ENCODE results near the gene PGAP6. TPM values are rescaled to one million over a fixed set of nuclear protein-coding genes. Genes with fewer than 3 reads are reported as not detected.

Gene PGAP6
- polyA plus RNA-seq, 1 of the 3 experiments (the other 2 are of a cell fraction): 133 TPM

- CTCF ChIA-PET: interaction anchor here (1.7 kb wide), 1 partner anchor 11 kb away, joined by 9 read pairs; no protein-coding TSS in a partner anchor
- DNase-seq: no peak
- no peak overlapping the region for H3K27ac ChIP-seq (ENCODE audit: low read depth in 2 of 2, low read length in 1 of 2)
- no peak overlapping the region for H3K4me3 ChIP-seq (ENCODE audit: low read depth in 2 of 2, low read length in 1 of 2)
- H3K27me3 ChIP-seq (ENCODE audit: insufficient read depth): no peaks in the 10 kb centered on the region
- H3K4me2 ChIP-seq: no peak overlapping the region
- WGBS (ENCODE audit: low lambda C conversion rate): 93% methylated on average over 13 of the region's 44 CpGs
- POLR2A ChIA-PET: no interaction called here
- no peak overlapping the region for H3K9ac ChIP-seq
- H3K36me3 ChIP-seq (replicated peaks in 1 of 2; ENCODE audit: control insufficient read depth in 1 of 2, insufficient read depth in 2 of 2, low read length in 1 of 2): peaks cover 0 to 56% of the 10 kb centered on the region in 2 experiments
- H3K9me2 ChIP-seq: no peaks in the 10 kb centered on the region
- peaks cover 5% of the 10 kb centered on the region for H3F3A ChIP-seq (replicated peaks; ENCODE audit: insufficient read depth)
- no peak overlapping the region for H2AFZ ChIP-seq (ENCODE audit: low read depth)
- peaks cover 6% of the 10 kb centered on the region for H4K20me1 ChIP-seq (ENCODE audit: insufficient read depth)
- H3K79me2 ChIP-seq (ENCODE audit: insufficient read depth): peaks cover 6% of the 10 kb centered on the region
- no peaks in the 10 kb centered on the region for H3K9me3 ChIP-seq
- peaks cover 8 to 20% of the 10 kb centered on the region in 2 experiments; a peak in 2 of 4 replicates for H3K4me1 ChIP-seq (ENCODE audit: control insufficient read depth in 1 of 2, insufficient read depth in 2 of 2, low read depth in 1 of 2, low read length in 1 of 2)
- TF ChIP-seq FOXJ3 (CRISPR knock-in tag; IDR thresholded peaks at IDR 0.05) (no peak), RAD21 (IDR thresholded peaks at IDR 0.05; ENCODE audit: low read length) (no peak), EZH2phosphoT487 (IDR thresholded peaks at IDR 0.05; ENCODE audit: borderline replicate concordance, low read depth) (no peak), RXRA (IDR thresholded peaks at IDR 0.05; ENCODE audit: borderline replicate concordance, low read depth) (no peak), SIN3A (IDR thresholded peaks at IDR 0.05; ENCODE audit: borderline replicate concordance, low read depth, low read length) (no peak), JUND (IDR thresholded peaks at IDR 0.05) (no peak)
- TF ChIP-seq, protein P1, sequence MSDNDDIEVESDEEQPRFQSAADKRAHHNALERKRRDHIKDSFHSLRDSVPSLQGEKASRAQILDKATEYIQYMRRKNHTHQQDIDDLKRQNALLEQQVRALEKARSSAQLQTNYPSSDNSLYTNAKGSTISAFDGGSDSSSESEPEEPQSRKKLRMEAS (IDR thresholded peaks at IDR 0.05; ENCODE audit: low read depth): no peak
Measured at GRCh38 chr16:373848-374615, 7.7 kb downstream of the PGAP6 start.

DNA sequence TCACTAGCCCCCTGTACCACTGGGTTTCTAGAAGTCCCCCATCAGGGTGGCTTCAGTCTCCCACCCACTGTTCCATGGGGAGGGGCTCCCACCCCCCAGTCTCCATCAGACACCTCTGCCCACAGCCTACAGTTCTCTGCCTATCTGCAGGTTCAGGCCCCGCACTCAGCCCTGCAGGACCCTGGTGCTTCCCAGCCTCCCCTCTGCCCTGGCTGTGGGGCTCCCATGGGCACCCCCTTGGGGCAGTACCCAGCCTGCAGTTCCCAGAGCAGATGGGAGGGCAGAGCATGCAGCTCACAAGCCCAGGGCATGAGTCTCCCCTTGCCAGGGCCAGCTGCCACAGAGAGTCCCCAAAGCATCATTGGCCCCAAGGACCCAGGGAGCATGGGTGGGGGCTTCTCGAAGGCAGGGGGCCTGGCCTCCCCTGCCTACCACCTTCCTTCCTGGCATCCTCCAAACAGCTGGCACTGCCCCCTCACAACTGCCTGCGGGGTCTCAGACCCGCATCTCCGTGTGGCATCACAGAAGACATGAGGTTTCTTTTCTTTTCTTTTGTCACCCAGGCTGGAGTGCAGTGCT, 8.7 kb downstream of the PGAP6 start:
- CTCF ChIA-PET: no interaction called here
- TF ChIP-seq RAD21 (IDR thresholded peaks at IDR 0.05; ENCODE audit: low read length) (no peak), GABPA (IDR thresholded peaks at IDR 0.05; ENCODE audit: low read depth) (no peak), GATA2 (CRISPR knock-in tag; IDR thresholded peaks at IDR 0.05) (no peak), TAF1 (IDR thresholded peaks at IDR 0.05; ENCODE audit: borderline replicate concordance, low read depth, low read length) (no peak), YY1 (IDR thresholded peaks at IDR 0.05; ENCODE audit: low read depth) (no peak), ZBTB33 (IDR thresholded peaks at IDR 0.05; ENCODE audit: borderline replicate concordance, low read depth) (no peak), RXRA (IDR thresholded peaks at IDR 0.05; ENCODE audit: borderline replicate concordance, low read depth) (no peak), NRF1 (IDR thresholded peaks at IDR 0.05; ENCODE audit: low read depth, low read length) (no peak), SMC3 (IDR thresholded peaks at IDR 0.05; ENCODE audit: low read depth, low read length) (no peak), MEF2A (IDR thresholded peaks at IDR 0.05; ENCODE audit: borderline replicate concordance, low read depth) (no peak), NFIC (IDR thresholded peaks at IDR 0.05; ENCODE audit: borderline replicate concordance) (no peak), FOSL2 (IDR thresholded peaks at IDR 0.05; ENCODE audit: borderline replicate concordance, low read depth) (no peak), TEAD4 (IDR thresholded peaks at IDR 0.05; ENCODE audit: borderline replicate concordance, insufficient read depth) (no peak), SIN3A (IDR thresholded peaks at IDR 0.05; ENCODE audit: borderline replicate concordance, low read depth, low read length) (no peak), ELF1 (IDR thresholded peaks at IDR 0.05) (no peak), RFX5 (IDR thresholded peaks at IDR 0.05; ENCODE audit: low read length) (no peak), RCOR1 (IDR thresholded peaks at IDR 0.05; ENCODE audit: low read length) (no peak)
- TF ChIP-seq, protein P2, sequence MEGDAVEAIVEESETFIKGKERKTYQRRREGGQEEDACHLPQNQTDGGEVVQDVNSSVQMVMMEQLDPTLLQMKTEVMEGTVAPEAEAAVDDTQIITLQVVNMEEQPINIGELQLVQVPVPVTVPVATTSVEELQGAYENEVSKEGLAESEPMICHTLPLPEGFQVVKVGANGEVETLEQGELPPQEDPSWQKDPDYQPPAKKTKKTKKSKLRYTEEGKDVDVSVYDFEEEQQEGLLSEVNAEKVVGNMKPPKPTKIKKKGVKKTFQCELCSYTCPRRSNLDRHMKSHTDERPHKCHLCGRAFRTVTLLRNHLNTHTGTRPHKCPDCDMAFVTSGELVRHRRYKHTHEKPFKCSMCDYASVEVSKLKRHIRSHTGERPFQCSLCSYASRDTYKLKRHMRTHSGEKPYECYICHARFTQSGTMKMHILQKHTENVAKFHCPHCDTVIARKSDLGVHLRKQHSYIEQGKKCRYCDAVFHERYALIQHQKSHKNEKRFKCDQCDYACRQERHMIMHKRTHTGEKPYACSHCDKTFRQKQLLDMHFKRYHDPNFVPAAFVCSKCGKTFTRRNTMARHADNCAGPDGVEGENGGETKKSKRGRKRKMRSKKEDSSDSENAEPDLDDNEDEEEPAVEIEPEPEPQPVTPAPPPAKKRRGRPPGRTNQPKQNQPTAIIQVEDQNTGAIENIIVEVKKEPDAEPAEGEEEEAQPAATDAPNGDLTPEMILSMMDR (IDR thresholded peaks at IDR 0.05): no peak
- H3K36me3 ChIP-seq (replicated peaks in 1 of 2; ENCODE audit: control insufficient read depth in 1 of 2, insufficient read depth in 2 of 2, low read length in 1 of 2): peaks cover 2 to 65% of the 10 kb centered on the region in 2 experiments
- H3K4me3 ChIP-seq (ENCODE audit: low read depth in 2 of 2, low read length in 1 of 2): no peak overlapping the region
- POLR2A ChIA-PET: no interaction called here
- DNase-seq: no peak
- no peak overlapping the region for H2AFZ ChIP-seq (ENCODE audit: low read depth)
- H3K27me3 ChIP-seq (ENCODE audit: insufficient read depth): no peaks in the 10 kb centered on the region
- H3K9me3 ChIP-seq: no peaks in the 10 kb centered on the region
- WGBS (ENCODE audit: low lambda C conversion rate): 100% methylated on average over 3 of the region's 5 CpGs
- H3K9ac ChIP-seq: no peak overlapping the region
- peaks cover 5% of the 10 kb centered on the region for H3F3A ChIP-seq (replicated peaks; ENCODE audit: insufficient read depth)
- H3K79me2 ChIP-seq (ENCODE audit: insufficient read depth): no peaks in the 10 kb centered on the region; the same call in 1 of the 2 replicates
- H3K4me2 ChIP-seq: no peak overlapping the region
- H3K4me1 ChIP-seq (ENCODE audit: control insufficient read depth in 1 of 2, insufficient read depth in 2 of 2, low read depth in 1 of 2, low read length in 1 of 2): peaks cover 8 to 20% of the 10 kb centered on the region in 2 experiments; a peak in 2 of 4 replicates
- no peaks in the 10 kb centered on the region for H4K20me1 ChIP-seq (ENCODE audit: insufficient read depth)
- no peak overlapping the region for H3K27ac ChIP-seq (ENCODE audit: low read depth in 2 of 2, low read length in 1 of 2)
- no peaks in the 10 kb centered on the region for H3K9me2 ChIP-seq

Measured in SK-N-SH (cell line).